Thymus (tissue), 11 donors: ENCODE data around the gene MYBL2. TPM values are rescaled to one million over a fixed set of nuclear protein-coding genes. Genes with fewer than 3 reads are reported as not detected.

Source experiments
- DNase-seq, 9 donors: peaks; one replicate each; pipeline ENCODE4 v3.0.0-alpha.2; 2013; ENCODE audit warnings: low spot score in 9 of 9, low read depth in 6 of 9, missing footprints in 1 of 9
- H3K27ac ChIP-seq, 2 donors: one replicate each; pipeline ENCODE4 v1.5.1; 2013; ENCODE audit warnings: control low read depth in 1 of 2, low read depth in 1 of 2, low read length in 1 of 2, mild to moderate bottlenecking in 1 of 2, moderate library complexity in 1 of 2
- H3K27me3 ChIP-seq, 2 donors: one replicate each; pipeline ENCODE4 v1.5.1; 2013; ENCODE audit warnings: low read length in 1 of 2; ENCODE audit not compliant: control insufficient read depth in 2 of 2, insufficient read depth in 1 of 2
- H3K36me3 ChIP-seq, 2 donors: one replicate each; pipeline ENCODE4 v1.5.1; 2013; ENCODE audit warnings: low read length in 1 of 2, mild to moderate bottlenecking in 1 of 2, moderate library complexity in 1 of 2; ENCODE audit not compliant: control insufficient read depth in 2 of 2, insufficient read depth in 2 of 2
- H3K4me1 ChIP-seq, 2 donors: one replicate each; pipeline ENCODE4 v1.5.1; 2013; ENCODE audit warnings: low read length in 2 of 2; ENCODE audit not compliant: control insufficient read depth in 2 of 2, insufficient read depth in 2 of 2
- H3K4me3 ChIP-seq, 2 donors: one replicate each; pipeline ENCODE4 v1.5.1; 2013; ENCODE audit warnings: low read length in 2 of 2, control low read depth in 1 of 2, mild to moderate bottlenecking in 1 of 2
- H3K9me3 ChIP-seq, 2 donors: one replicate each; pipeline ENCODE4 v1.5.1; 2013; ENCODE audit warnings: low read length in 1 of 2, mild to moderate bottlenecking in 1 of 2; ENCODE audit not compliant: control insufficient read depth in 2 of 2, insufficient read depth in 1 of 2
- WGBS: extraction: QIAGEN DNeasy Blood & Tissue Kit; methylation state at CpG from one replicate; pipeline ENCODE4 v1.1.7; 2013; 5-methylcytosine and 5-hydroxymethylcytosine counted together
- polyA plus RNA-seq: library from polyadenylated mRNA; stranded (reverse); fragments of 200-250 nt; gene quantifications from one replicate; pipeline ENCODE4 v1.2.3, GENCODE V29; 2013
- total RNA-seq: library from RNA; stranded (reverse); fragments of 120-200 nt; gene quantifications from one replicate; pipeline ENCODE4 v1.2.4, GENCODE V29; 2013
- donor health status: healthy.

The MYBL2 gene
- total and polyA plus RNA-seq, 2 donors: 2.4 to 28.8 TPM

DNA sequence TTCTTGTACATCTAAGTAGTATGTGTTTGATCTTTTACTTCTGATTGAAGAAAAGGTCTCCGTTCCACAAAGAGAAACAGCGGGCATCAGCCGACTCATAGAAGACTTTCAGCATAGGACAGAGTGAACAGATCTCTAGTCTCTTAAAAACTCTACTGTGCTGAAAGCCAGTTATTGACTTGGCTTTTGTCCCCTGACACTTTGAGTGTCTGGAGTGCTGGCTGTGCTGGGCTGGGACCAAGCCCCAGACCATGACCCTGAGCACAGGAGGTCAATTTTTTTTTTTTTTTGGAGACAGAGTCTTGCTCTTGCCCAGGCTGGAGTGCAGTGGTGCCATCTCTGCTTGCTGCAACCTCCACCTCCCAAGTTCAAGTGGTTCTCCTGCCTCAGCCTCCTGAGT, 27.8 kb downstream of the MYBL2 start:
- DNase-seq: no peak
- Histone ChIP-seq H3K27me3 (no peaks in the 10 kb centered on the region), H3K9me3 (no peaks in the 10 kb centered on the region), H3K27ac (no peak overlapping the region), H3K4me1 (no peaks in the 10 kb centered on the region), H3K36me3 (peaks cover 16 to 19% of the 10 kb centered on the region in 2 donors), H3K4me3 (no peak overlapping the region)
- 92% methylated on average over 3 of the region's 3 CpGs for WGBS

GRCh38 chr20:43695571-43695970, 28.7 kb downstream of the MYBL2 start:
- Histone ChIP-seq H3K4me1 (no peaks in the 10 kb centered on the region), H3K4me3 (no peak overlapping the region), H3K27ac (no peak overlapping the region), H3K9me3 (no peaks in the 10 kb centered on the region), H3K36me3 (peaks cover 21 to 27% of the 10 kb centered on the region in 2 donors), H3K27me3 (no peaks in the 10 kb centered on the region)
- DNase-seq: no peak
- WGBS: 97% methylated on average over 8 of the region's 8 CpGs

DNA sequence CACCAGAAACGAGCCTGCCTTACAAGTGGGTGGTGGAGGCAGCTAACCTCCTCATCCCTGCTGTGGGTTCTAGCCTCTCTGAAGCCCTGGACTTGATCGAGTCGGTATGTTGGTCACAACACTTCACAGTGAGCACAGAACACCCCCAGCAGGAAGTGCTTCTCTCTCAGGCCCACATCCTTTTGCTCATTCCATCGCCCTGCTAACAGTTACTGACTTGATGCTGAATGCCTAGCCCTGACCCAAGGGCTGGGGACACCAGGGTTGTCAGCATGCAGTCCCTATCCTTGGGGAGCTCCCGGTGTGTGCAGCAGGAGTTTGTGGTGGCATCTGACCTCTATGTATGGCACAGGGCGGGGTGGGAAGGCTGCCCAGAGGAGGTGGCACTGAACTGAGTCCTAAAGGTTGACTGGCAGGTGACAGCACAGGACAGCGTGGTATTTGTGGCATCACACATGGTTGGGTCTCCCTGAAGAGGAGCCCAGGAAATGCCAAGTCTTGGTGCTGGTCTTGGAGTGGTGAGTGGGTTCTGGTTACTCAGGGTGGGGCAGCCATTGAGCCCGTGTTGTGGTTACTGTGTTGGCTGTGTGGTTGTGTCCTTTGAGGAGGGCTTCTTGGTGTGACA, 33.1 kb downstream of the MYBL2 start:
- H3K27me3 ChIP-seq: no peaks in the 10 kb centered on the region
- H3K9me3 ChIP-seq: no peaks in the 10 kb centered on the region
- DNase-seq: no peak
- no peaks in the 10 kb centered on the region for H3K4me1 ChIP-seq
- WGBS: 95% methylated on average over 8 of the region's 8 CpGs
- H3K27ac ChIP-seq: no peak overlapping the region
- H3K36me3 ChIP-seq: peaks cover 32 to 38% of the 10 kb centered on the region in 2 donors
- no peak overlapping the region for H3K4me3 ChIP-seq

- 98% methylated on average over 8 of the region's 8 CpGs for WGBS
- DNase-seq: no peak
- H3K9me3 ChIP-seq: no peaks in the 10 kb centered on the region
- H3K27me3 ChIP-seq: no peaks in the 10 kb centered on the region
- peaks cover 32 to 41% of the 10 kb centered on the region in 2 donors for H3K36me3 ChIP-seq
- H3K27ac ChIP-seq: no peak overlapping the region
- H3K4me1 ChIP-seq: no peaks in the 10 kb centered on the region
- no peak overlapping the region for H3K4me3 ChIP-seq
Measured at GRCh38 chr20:43700627-43701026, 33.7 kb downstream of the MYBL2 start.

DNA sequence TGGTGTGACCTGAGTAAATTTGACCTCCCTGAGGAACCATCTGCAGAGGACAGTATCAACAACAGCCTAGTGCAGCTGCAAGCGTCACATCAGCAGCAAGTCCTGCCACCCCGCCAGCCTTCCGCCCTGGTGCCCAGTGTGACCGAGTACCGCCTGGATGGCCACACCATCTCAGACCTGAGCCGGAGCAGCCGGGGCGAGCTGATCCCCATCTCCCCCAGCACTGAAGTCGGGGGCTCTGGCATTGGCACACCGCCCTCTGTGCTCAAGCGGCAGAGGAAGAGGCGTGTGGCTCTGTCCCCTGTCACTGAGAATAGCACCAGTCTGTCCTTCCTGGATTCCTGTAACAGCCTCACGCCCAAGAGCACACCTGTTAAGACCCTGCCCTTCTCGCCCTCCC, 35.6 kb downstream of the MYBL2 start:
- Histone ChIP-seq H3K36me3 (peaks cover 36 to 41% of the 10 kb centered on the region in 2 donors), H3K27ac (no peak overlapping the region), H3K4me1 (no peaks in the 10 kb centered on the region), H3K9me3 (no peaks in the 10 kb centered on the region), H3K27me3 (no peaks in the 10 kb centered on the region), H3K4me3 (no peak overlapping the region)
- 97% methylated on average over 14 of the region's 14 CpGs for WGBS
- no peak for DNase-seq

GRCh38 chr20:43710370-43711044, 43.6 kb downstream of the MYBL2 start:
- H3K4me3 ChIP-seq: no peak overlapping the region
- peaks cover 29 to 55% of the 10 kb centered on the region in 2 donors for H3K36me3 ChIP-seq
- H3K27me3 ChIP-seq: no peaks in the 10 kb centered on the region
- no peak overlapping the region for H3K27ac ChIP-seq
- DNase-seq: no peak
- 94% methylated on average over 9 of the region's 9 CpGs for WGBS
- H3K9me3 ChIP-seq: no peaks in the 10 kb centered on the region
- H3K4me1 ChIP-seq: no peaks in the 10 kb centered on the region

- WGBS: 95% methylated on average over 15 of the region's 15 CpGs
- H3K9me3 ChIP-seq: no peaks in the 10 kb centered on the region
- H3K27me3 ChIP-seq: no peaks in the 10 kb centered on the region
- H3K4me1 ChIP-seq: no peaks in the 10 kb centered on the region
- H3K27ac ChIP-seq: no peak overlapping the region
- no peak overlapping the region for H3K4me3 ChIP-seq
- peaks cover 28 to 62% of the 10 kb centered on the region in 2 donors for H3K36me3 ChIP-seq
- no peak for DNase-seq
Measured at GRCh38 chr20:43711098-43711654, 44.3 kb downstream of the MYBL2 start.

GRCh38 chr20:43715044-43715443, 48.1 kb downstream of the MYBL2 start:
- no peaks in the 10 kb centered on the region for H3K4me1 ChIP-seq
- WGBS: 98% methylated on average over 9 of the region's 9 CpGs
- peaks cover 21 to 58% of the 10 kb centered on the region in 2 donors for H3K36me3 ChIP-seq
- no peak overlapping the region for H3K4me3 ChIP-seq
- no peaks in the 10 kb centered on the region for H3K9me3 ChIP-seq
- DNase-seq: no peak
- no peak overlapping the region for H3K27ac ChIP-seq
- no peaks in the 10 kb centered on the region for H3K27me3 ChIP-seq

DNA sequence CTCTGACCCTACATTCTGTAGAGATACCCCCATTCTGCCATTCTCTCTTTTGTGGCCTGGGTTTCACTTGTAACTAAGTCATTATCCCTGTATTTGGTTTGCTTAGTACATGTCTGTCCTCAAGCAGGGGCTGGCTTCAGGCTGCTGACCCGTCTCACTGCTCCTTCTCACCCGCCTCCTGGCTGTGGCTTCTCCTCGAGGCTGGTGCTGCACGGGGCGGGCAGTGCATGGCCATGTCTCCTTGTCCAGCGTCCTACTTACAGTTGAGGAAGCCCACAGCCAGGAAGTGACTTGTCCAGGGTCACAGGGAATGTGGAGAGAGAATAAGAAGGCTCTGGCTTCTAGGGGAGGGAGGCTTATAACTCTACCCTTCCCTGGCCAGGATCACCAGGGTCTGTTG, 48.6 kb downstream of the MYBL2 start:
- Histone ChIP-seq H3K4me3 (no peak overlapping the region), H3K36me3 (peaks cover 16 to 53% of the 10 kb centered on the region in 2 donors), H3K4me1 (no peaks in the 10 kb centered on the region), H3K9me3 (no peaks in the 10 kb centered on the region), H3K27ac (no peak overlapping the region), H3K27me3 (no peaks in the 10 kb centered on the region)
- WGBS: 97% methylated on average over 6 of the region's 6 CpGs
- no peak for DNase-seq
